Fibroblast of upper back skin (primary cell): ENCODE results near the gene ST13.
A peak's percentile ranks its signal among the peaks of the same experiment; 100 is the strongest.
"Not testable (repeated sequence)": the region's sequence is repeated elsewhere in the genome, so short reads cannot be mapped to it uniquely, and the experiment has no call there.

Source experiments
- DNase-seq: peaks from one replicate; pipeline ENCODE4 v3.0.0-alpha.2; 2013

The ST13 gene

GRCh38 chr22:40834619-40835018 lies 21.8 kb downstream of the ST13 start:
- no peak for DNase-seq

- no peak for DNase-seq
These were observed 27.3 kb downstream of the ST13 start for GRCh38 chr22:40829131-40829530.

GRCh38 chr22:40826984-40827741 lies 29.3 kb downstream of the ST13 start:
- no peak for DNase-seq

- DNase-seq = not testable (repeated sequence)
These were observed 30.1 kb downstream of the ST13 start for GRCh38 chr22:40826292-40826691.

GRCh38 chr22:40823426-40823825 lies 33.0 kb downstream of the ST13 start:
- DNase-seq = no peak

- DNase-seq = peak; percentile 8
These were observed 36.8 kb downstream of the ST13 start for GRCh38 chr22:40819599-40820140.

- DNase-seq = peak; percentile 81
These were observed 37.5 kb downstream of the ST13 start, which contains the start of gene SLC25A17 for GRCh38 chr22:40818747-40819598. Gene SLC25A17 (minus strand): TSS chr22:40819346. CDS start chr22:40819248, 98 bp downstream.

- no peak for DNase-seq
These were observed 38.2 kb downstream of the ST13 start for GRCh38 chr22:40818192-40818746.

GRCh38 chr22:40817737-40818136 lies 38.7 kb downstream of the ST13 start:
- DNase-seq = no peak

- DNase-seq = no peak
These were observed 42.5 kb downstream of the ST13 start for GRCh38 chr22:40813912-40814315.

- no peak for DNase-seq
These were observed 48.2 kb downstream of the ST13 start for GRCh38 chr22:40808018-40808841.

- DNase-seq = no peak
These were observed 49.7 kb downstream of the ST13 start for GRCh38 chr22:40806711-40807110.

GRCh38 chr22:40805699-40806203 lies 50.7 kb downstream of the ST13 start:
- DNase-seq = no peak

GRCh38 chr22:40805239-40805638 lies 51.2 kb downstream of the ST13 start:
- DNase-seq = peak; percentile 18

- DNase-seq = no peak
These were observed 53.1 kb downstream of the ST13 start for GRCh38 chr22:40803321-40803720.

- no peak for DNase-seq
These were observed 57.4 kb downstream of the ST13 start for GRCh38 chr22:40799008-40799407.

- DNase-seq = peak; percentile 9
These were observed 59.0 kb downstream of the ST13 start for GRCh38 chr22:40797427-40797826.

- DNase-seq = no peak
These were observed 64.0 kb downstream of the ST13 start for GRCh38 chr22:40792451-40792850.

- peak; percentile 63 for DNase-seq
These were observed 65.2 kb downstream of the ST13 start for GRCh38 chr22:40791241-40791640.

- DNase-seq = no peak
These were observed 67.3 kb downstream of the ST13 start for GRCh38 chr22:40789131-40789530.

- no peak for DNase-seq
These were observed 73.9 kb downstream of the ST13 start for GRCh38 chr22:40782521-40782920.

GRCh38 chr22:40781749-40782148 lies 74.7 kb downstream of the ST13 start:
- not testable (repeated sequence) for DNase-seq
